ENCODE measurements around the gene TIAM2.
A peak's percentile ranks its signal among the peaks of the same experiment; 100 is the strongest.
"Not testable (repeated sequence)": the region's sequence is repeated elsewhere in the genome, so short reads cannot be mapped to it uniquely, and the experiment has no call there.

Gene TIAM2

DNA sequence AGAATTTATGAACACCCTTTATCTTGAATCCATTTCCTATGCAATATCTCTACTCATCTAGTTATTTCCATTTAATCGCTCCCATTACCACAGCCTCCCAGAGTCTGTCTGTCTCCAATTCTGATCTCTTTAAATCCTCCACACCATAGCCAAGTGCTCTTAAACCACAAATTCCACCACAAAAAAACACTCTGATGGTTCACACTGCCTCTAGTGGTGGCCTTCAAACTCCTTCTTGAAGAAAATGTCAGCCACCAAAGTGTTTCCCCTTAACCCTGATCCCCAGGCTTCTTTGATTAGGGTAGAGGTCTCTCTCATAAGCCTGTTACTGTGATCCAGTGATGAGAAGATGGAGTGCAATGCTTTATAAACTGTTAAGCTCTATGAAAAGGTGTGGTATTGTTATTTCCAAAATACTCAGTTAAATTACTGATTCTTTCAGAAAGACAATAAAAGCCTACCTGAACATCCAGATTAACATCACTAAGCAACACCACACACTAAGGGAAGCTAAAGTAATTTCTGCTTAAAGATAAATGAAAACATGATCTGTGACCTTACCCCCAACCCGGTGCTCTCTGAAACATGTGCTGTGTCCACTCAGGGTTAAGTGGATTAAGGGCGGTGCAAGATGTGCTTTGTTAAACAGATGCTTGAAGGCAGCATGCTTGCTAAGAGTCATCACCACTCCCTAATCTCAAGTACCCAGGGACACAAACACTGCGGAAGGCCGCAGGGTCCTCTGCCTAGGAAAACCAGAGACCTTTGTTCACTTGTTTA lies 273.2 kb downstream of the TIAM2 start:
- peak; percentile 52 for ATAC-seq
- not testable (repeated sequence) for H3K4me3 Mint-ChIP-seq, H3K9me3 Mint-ChIP-seq, H3K27me3 Mint-ChIP-seq, H3K27ac Mint-ChIP-seq, DNase-seq
- H3K4me1 Mint-ChIP-seq = peaks cover 13% of the 10 kb centered on the region

DNA sequence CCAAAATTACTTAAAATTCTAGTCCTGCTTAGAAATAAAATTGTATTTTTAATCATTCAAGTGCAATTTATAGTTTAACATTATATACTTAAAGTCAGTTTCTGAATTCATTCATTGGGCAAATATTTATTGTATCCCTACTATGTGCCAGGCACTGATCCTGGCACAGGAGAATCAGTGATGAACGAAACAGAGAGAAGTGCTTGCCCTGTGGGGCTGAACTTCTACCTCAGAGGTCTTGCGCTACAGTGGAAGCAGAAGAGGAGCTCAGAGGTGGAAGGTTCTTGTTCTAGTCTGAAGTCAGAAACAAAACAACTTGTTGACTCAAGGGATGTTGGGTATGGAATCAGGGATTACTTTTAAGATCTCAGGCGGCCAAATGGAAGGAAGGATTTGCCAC lies 274.6 kb downstream of the TIAM2 start:
- ATAC-seq = no peak
- H3K9me3 Mint-ChIP-seq = no peaks in the 10 kb centered on the region
- no peak overlapping the region for H3K27ac Mint-ChIP-seq
- no peak for DNase-seq
- peaks cover 18% of the 10 kb centered on the region for H3K4me1 Mint-ChIP-seq
- no peaks in the 10 kb centered on the region for H3K27me3 Mint-ChIP-seq
- no peak overlapping the region for H3K4me3 Mint-ChIP-seq

DNA sequence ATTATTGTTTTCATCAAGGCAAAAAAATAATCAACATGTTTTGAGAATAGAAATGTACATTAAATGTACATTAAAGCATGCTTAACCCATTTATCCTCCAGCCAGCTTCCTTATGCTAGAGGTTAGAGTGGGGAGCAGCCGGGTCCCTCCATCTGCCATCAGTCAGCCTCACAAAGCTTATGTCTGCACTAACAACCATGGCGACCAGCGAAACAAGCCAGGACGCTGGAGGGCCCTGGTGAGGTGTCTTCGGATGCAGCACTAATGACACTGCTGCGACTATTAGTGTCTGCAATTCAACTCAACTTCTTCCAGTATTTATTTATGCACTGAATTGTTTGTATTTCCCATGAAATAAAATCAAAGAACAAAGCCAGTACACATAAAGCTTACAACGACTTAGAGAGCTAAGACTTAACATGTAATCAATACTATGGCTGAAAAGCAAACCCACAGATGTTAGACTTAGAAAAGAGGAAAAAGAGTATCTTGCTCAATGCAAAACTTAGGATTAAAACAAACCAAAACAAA lies 275.5 kb downstream of the TIAM2 start:
- no peak overlapping the region for H3K27ac Mint-ChIP-seq
- H3K27me3 Mint-ChIP-seq = no peaks in the 10 kb centered on the region
- DNase-seq (no peak), ATAC-seq (no peak)
- H3K4me1 Mint-ChIP-seq = peaks cover 18% of the 10 kb centered on the region
- H3K9me3 Mint-ChIP-seq = no peaks in the 10 kb centered on the region
- no peak overlapping the region for H3K4me3 Mint-ChIP-seq

DNA sequence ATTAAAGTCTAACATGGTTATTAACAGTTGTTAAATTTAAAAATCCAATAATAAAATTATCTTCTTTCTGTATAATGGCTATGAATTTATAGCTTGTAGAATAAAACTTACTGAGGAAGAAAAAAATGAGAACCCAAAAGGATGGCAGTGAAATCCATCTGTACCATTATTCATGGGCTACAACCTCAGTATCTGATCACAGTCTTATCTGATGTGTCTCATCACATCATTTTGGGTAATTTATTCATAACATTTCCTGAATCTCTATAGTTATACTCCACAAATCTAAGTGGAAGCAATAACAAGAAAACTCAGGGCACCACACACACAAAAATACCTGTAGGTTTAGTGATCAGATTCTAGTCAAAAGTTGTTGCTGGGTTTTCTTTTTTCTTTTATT lies 276.0 kb downstream of the TIAM2 start:
- H3K4me3 Mint-ChIP-seq = no peak overlapping the region
- no peak for DNase-seq
- no peak overlapping the region for H3K27ac Mint-ChIP-seq
- peaks cover 18% of the 10 kb centered on the region for H3K4me1 Mint-ChIP-seq
- ATAC-seq = no peak
- H3K9me3 Mint-ChIP-seq = no peaks in the 10 kb centered on the region
- no peaks in the 10 kb centered on the region for H3K27me3 Mint-ChIP-seq

DNA sequence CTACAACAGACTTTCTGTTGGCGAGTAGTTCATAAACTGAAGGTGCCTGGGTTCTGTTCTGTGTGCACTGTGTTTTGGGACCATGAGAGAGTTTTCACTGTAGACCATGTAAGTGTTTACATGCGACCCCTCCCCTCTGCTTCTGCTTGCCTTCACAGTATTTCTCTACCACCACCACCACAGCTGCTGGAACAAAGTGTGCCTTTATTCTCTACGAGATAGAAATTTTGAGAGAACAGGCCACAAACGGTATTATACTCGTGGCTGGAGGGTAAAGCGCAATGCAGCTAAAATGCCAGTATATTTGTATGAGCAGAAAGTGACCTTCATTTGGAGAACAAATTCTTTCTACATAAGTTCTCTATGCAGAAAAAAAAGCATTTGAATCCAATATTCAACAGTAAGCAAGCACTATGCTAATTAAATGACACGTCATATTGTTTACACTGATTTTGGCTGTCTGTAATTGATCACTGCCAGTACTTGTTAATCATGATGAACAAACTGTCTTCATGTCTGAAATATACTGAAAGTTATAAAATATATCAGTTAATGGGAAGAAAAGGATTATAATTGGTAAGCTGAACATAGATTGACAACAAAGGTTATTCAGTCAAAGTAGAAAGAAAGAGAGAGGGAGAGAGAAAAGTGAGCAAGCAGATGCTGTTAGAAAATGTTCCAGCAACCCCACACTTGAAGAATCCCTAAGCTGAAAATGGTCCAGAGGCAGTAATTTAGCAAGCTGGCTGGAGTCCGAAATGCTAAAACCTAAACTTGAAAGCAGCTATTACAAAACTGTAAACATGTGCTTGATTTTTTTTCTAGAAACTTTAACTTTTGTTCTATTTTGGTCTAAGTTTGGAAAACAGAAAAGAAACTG lies 277.5 kb downstream of the TIAM2 start:
- ATAC-seq = no peak
- Mint-ChIP-seq H3K4me1 (peaks cover 18% of the 10 kb centered on the region), H3K9me3 (no peaks in the 10 kb centered on the region), H3K27ac (no peak overlapping the region), H3K27me3 (no peaks in the 10 kb centered on the region), H3K4me3 (no peak overlapping the region)
- DNase-seq = no peak

DNA sequence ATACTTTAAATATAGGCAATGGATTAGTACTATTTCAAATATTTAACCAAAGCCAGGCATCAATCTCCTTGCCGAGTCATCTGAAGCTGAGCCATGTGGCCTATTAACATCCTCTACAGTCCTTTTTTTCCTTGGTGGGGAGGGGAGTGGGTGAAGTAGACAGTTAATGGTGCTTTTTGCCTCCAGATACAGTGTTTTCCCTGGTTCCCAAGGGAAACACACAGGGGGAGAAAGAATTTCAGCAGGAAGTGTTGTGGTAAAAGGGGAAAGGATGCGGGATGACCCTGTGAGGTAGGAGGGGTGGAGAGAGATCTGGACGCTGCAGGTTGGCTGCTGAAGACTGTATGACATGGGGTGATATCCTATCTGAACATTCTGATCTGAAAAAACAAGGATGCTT lies 278.3 kb downstream of the TIAM2 start:
- no peaks in the 10 kb centered on the region for H3K9me3 Mint-ChIP-seq
- no peak overlapping the region for H3K4me3 Mint-ChIP-seq
- H3K27ac Mint-ChIP-seq = no peak overlapping the region
- no peak for DNase-seq
- peaks cover 11% of the 10 kb centered on the region for H3K4me1 Mint-ChIP-seq
- no peaks in the 10 kb centered on the region for H3K27me3 Mint-ChIP-seq
- ATAC-seq = no peak

DNA sequence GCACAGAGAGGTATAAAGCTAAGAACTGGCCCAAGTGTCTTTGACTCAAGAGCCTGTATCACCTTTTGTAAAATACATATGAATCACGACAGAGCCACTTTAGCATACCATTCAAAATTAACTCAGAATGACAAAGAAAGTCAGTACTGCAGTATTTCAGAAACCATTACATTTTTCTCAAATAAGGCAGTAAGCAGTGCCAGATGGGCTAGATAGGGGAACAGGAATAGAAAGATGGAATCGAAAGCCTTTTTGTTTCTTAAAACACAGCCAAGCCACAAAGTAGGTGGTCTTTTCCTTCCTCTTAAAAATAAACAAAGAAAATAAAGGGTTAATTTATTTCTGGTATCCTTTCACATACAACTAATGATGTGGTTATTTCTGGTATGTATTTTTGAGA lies 279.0 kb downstream of the TIAM2 start:
- no peak for ATAC-seq
- H3K27me3 Mint-ChIP-seq = no peaks in the 10 kb centered on the region
- no peaks in the 10 kb centered on the region for H3K9me3 Mint-ChIP-seq
- no peak for DNase-seq
- no peak overlapping the region for H3K4me3 Mint-ChIP-seq
- H3K4me1 Mint-ChIP-seq = peaks cover 11% of the 10 kb centered on the region
- H3K27ac Mint-ChIP-seq = no peak overlapping the region

DNA sequence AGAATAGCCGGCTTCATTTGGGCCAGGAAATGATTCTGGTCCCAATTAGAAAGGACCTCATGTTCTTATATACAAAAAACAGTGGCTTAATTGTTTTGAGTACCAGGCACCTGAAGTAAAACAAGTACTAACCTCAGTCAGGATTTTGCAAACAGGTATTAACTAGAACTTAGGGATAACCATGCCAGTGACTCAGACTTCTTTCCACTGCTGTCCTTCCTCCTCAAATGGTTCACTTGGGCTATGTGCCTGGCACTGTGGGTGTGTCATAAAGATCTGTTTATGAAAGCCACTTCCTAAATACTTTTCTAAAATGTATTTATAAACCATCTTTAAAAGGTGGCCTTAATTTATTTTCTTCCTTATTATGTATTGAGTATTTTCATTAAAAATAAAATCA lies 279.4 kb downstream of the TIAM2 start:
- Mint-ChIP-seq H3K27ac (no peak overlapping the region), H3K4me3 (no peak overlapping the region), H3K9me3 (no peaks in the 10 kb centered on the region), H3K27me3 (no peaks in the 10 kb centered on the region), H3K4me1 (peaks cover 11% of the 10 kb centered on the region)
- DNase-seq = no peak
- ATAC-seq = no peak

DNA sequence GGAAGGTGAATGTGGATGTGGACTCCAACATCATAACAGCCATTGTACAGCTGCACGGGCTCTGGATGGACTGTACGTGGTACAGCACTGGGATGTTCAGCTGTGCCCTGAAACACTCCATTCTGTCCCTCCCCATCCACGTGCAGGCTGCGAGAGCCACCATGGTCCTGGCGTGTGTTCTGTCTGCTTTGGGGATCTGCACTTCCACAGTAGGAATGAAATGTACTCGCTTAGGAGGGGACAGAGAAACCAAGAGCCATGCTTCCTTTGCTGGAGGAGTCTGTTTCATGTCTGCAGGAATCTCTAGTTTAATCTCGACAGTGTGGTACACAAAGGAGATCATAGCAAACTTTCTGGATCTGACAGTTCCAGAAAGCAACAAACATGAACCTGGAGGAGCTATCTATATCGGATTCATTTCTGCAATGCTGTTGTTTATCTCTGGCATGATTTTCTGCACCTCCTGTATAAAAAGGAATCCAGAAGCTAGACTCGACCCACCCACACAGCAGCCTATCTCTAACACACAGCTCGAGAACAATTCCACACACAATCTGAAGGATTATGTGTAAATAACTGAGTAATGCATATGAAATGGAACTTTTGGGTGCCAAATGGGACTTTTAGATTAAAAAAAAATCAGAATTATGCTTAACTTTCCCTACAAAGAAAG lies 280.8 kb downstream of the TIAM2 start:
- peaks cover 6% of the 10 kb centered on the region for H3K4me1 Mint-ChIP-seq
- ATAC-seq (no peak), DNase-seq (no peak)
- H3K27ac Mint-ChIP-seq = no peak overlapping the region
- H3K9me3 Mint-ChIP-seq = no peaks in the 10 kb centered on the region
- H3K4me3 Mint-ChIP-seq = no peak overlapping the region
- H3K27me3 Mint-ChIP-seq = no peaks in the 10 kb centered on the region

DNA sequence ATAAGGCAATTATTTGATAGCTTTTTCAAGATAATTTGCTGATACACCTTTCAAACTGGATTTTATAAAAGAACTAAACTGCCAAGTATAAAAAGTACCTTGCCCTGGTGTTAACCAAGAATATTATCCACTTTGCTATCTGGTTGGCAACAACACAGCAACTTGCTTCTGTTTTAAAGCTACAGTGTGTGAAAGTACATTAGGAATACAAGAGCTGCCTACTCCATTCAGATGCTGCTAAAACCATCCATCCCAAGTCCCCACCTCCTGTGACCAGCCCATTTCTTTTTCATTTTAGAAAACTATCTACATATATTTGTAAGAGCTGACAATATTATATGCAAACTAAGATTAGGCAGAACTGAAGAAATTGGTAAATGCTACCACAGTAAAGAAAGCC lies 281.5 kb downstream of the TIAM2 start:
- H3K4me1 Mint-ChIP-seq = peaks cover 6% of the 10 kb centered on the region
- H3K4me3 Mint-ChIP-seq = no peak overlapping the region
- H3K9me3 Mint-ChIP-seq = no peaks in the 10 kb centered on the region
- DNase-seq = no peak
- no peaks in the 10 kb centered on the region for H3K27me3 Mint-ChIP-seq
- ATAC-seq = no peak
- no peak overlapping the region for H3K27ac Mint-ChIP-seq

DNA sequence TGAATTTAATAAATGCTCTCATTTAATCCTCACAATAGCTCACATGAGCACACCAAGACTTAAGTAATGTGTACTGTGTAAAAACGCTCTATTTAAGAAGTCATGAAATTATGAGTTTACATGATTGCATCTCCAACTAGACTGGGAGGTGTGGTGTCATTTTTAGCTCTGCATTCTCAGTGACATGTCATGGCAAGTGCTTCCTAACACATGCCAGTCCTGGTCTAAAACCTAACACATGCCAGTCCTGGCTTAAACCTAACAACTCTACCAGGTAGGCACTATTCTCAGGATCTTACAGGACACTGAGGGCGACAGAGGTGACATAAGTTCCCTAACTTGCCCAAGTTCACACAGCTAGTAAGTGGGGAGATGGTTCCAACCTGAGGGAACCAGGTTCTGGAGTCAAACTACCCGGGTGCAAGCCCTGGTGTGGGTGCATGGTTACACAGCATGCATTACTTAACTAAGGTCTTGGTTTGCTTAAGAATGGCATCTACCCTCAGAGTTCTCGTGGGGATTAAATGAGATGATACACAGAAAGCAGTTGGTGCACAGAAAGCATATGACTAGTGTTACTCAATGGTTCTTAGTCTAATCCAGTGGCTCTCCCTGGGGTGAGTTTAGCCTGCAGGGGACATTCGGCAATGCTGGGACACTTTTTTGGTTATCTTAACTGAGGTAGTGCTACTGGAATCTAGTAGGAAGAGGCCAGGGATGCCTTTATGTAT lies 283.4 kb downstream of the TIAM2 start:
- Mint-ChIP-seq H3K4me1 (peaks cover 3% of the 10 kb centered on the region), H3K4me3 (no peak overlapping the region), H3K9me3 (no peaks in the 10 kb centered on the region), H3K27ac (peak overlapping the region in 1 of 2 donors; percentile 6), H3K27me3 (no peaks in the 10 kb centered on the region)
- DNase-seq (no peak), ATAC-seq (no peak)

DNA sequence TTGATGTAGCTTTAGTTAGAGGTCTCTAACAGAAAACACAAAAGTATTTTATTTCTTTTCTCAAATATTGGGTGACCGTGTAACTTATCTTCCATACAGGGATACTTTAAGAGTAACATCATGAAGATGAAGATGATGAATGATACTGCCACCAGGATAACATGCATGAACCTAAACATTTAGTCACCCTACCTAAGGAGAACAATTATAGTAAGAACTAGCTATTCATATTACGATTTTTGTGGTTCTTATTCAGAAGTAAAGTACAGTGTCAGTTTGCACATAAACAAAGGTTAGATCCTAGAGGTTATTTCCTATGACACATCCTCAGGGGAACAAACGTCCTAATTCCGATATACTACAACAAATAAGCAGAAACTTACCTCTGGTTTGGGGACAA lies 289.7 kb downstream of the TIAM2 start:
- no peaks in the 10 kb centered on the region for H3K9me3 Mint-ChIP-seq
- no peaks in the 10 kb centered on the region for H3K4me1 Mint-ChIP-seq
- DNase-seq (no peak), ATAC-seq (no peak)
- H3K27ac Mint-ChIP-seq = no peak overlapping the region
- no peaks in the 10 kb centered on the region for H3K27me3 Mint-ChIP-seq
- no peak overlapping the region for H3K4me3 Mint-ChIP-seq

DNA sequence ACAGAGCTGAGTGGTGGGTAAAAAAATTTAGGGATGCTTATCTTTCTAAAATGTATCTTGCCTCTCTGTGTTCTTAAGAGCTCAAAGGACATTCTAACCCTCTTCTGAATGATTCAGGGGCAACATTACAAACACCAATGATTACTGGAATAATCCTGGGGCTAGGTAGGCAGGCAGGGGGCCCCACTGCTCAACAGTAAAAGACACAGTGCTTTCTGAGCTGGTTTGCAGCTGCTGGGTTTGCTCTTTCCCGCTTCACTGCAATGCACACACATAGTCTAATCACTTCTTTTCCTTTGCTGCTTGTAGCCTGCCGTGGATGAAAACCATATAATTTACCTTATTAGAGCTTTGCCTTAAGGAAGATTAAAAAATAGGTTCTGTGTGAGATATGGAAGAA lies 292.6 kb downstream of the TIAM2 start:
- H3K9me3 Mint-ChIP-seq = no peaks in the 10 kb centered on the region
- H3K27me3 Mint-ChIP-seq = no peaks in the 10 kb centered on the region
- DNase-seq (no peak), ATAC-seq (no peak)
- H3K27ac Mint-ChIP-seq = no peak overlapping the region
- peaks cover 9% of the 10 kb centered on the region for H3K4me1 Mint-ChIP-seq
- no peak overlapping the region for H3K4me3 Mint-ChIP-seq

DNA sequence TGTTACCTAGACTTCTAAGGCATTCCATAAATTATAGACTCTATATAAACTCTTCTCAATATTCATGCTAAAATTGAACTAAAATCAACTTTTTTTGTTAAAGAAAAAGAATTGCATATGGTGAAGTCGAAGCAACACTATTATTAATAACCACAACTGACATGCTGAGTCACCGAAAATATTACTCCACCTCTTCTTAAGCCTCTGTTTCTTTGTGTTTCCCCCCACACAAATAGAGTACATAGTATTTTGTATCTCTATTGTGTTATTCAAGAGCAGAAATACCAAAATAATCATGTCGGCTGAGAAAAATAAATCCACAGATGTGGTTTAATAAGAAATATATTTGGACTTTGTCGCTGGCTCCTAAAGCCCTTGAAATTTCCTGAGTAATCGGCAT lies 295.4 kb downstream of the TIAM2 start:
- Mint-ChIP-seq H3K27me3 (no peaks in the 10 kb centered on the region), H3K9me3 (no peaks in the 10 kb centered on the region), H3K27ac (no peak overlapping the region), H3K4me1 (peaks cover 9% of the 10 kb centered on the region), H3K4me3 (no peak overlapping the region)
- no peak for ATAC-seq
- no peak for DNase-seq

DNA sequence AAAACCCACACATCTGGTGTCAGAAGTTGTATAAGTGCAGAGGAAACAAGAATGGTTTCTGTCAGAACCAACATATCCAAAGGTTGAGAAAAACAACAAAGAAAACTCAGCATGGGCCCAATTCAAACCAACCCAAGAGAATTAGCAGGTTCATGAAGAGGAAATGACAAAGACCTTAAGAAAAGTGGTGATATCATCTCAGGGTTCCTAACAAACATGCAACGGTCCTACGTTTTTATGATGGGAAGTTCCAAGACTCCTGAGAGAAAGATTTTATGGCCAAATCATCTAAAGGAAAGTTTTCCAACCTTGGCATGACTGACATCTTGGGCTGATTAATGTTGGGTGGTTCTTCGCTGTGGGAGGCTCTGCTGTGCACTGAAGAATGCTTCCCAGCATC lies 296.2 kb downstream of the TIAM2 start:
- DNase-seq = no peak
- no peak overlapping the region for H3K4me3 Mint-ChIP-seq
- no peak for ATAC-seq
- H3K27me3 Mint-ChIP-seq = no peaks in the 10 kb centered on the region
- H3K9me3 Mint-ChIP-seq = no peaks in the 10 kb centered on the region
- no peak overlapping the region for H3K27ac Mint-ChIP-seq
- peaks cover 9% of the 10 kb centered on the region for H3K4me1 Mint-ChIP-seq

Data from stimulated activated naive CD8-positive, alpha-beta T cell treated with anti-CD3 and anti-CD28 coated beads, Interleukin-15, amount 100 ng/mL, for 72 hours (primary cell).